Fibroblast of gingiva (primary cell): ENCODE results near the gene CCNG2.

Experiments used
- DNase-seq: peaks from one replicate; pipeline ENCODE4 v3.0.0-alpha.2; 2011; ENCODE audit warnings: low read depth

The CCNG2 gene

DNA sequence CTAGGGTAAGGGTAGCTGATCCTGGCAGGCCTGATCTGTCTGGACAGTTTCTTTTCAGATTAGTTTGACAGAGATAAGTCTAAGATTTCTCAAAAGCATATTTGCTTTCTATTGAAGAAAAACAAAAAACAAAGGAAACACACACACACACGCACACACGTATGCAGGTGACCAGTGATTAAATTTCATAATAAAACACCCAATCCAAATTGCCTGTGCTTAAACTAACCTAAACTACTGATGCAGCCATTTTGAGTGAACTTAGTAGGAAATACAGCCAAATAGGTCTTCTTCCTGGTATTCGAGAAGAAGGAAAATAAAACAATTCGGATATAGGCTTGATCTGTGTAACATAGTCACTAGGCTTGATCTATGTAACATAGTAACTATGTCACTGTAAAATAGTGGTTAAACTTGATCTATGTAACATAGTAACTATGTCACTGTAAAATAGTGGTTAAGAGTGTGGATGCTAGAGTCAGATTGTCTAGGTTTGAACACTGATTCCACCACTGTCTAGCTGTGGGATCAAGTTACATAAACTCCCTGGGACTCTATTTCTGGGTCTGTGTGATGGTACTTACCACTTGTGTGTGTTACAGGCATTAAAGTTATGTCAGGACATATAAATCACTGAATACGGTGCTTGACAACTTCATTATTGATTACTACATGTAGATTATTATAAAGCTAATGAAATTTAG lies 9.8 kb upstream of the CCNG2 start:
- DNase-seq = no peak

DNA sequence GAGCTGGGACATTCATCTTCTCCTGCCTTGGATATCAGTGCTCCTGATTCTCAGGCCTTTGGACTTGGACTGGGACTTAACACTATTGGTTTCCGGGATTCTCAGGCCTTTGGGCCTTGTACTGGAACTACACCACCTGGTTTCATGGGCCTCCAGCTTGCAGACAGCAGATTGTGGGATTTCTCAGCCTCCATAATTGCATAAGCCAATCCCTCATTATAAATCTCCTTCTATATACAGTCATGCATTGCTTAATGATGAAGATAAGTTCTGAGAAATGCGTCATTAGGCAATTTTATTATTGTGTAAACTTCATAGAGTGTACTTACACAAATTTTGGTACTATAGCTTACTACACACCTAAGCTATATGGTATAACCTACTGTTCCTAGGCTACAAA lies 8.9 kb upstream of the CCNG2 start:
- no peak for DNase-seq

DNA sequence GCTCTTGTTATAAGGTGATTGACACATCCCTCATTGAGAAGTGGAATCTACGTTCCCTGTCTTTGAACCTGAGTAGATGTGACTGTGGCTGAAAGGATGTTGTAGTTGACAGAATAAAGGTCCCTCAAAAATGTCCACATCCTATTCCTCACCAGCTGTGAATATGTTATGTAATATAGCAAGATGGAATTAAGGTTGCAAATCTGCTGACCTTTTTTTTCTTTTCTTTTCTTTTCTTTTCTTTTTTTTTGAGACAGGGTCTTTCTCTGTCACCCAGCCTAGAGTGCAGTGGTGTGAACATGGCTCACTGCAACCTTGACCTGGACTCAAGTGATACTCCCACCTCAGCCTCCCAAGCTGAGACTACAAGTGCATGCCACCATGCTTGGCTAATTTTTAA lies 7.2 kb upstream of the CCNG2 start:
- DNase-seq = no peak

DNA sequence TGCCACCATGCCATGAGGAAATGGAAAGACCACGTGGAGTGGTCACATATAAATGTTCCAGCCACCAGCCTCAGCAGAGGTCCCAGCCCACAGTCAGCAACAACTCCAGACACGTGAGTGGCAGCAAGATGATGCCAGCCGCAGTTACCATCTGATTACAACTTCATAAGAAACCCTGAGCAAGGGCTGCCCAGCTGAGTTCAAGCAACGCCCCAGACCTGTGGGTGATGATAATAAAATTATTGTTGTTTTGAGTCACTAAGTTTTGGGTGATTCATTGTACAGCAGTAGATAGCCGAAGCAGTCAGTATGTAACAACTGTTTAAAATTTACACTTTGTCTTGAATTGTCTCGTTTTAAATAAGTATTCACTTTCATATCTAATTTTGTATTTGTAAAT lies 5.8 kb upstream of the CCNG2 start:
- DNase-seq = no peak

DNA sequence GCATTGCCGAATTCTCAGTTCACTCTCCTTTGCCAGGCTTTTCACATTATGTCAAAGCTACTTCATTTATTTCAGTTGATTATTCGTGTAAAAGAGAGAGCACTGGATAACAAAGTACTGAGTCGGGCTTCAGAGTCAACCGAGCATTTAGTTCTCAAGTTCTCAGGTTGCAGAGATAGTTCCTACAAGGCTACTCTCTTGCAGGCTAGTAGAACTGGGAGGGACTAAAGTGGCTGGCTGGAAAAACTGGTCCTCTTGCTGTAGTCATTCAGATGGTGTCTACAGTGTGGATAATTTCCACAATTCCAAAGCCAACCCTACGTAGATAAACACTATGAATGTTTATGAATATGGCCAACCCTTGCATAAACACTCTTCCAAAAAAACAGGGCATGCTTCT lies 4.6 kb upstream of the CCNG2 start:
- DNase-seq = peak; percentile 13

DNA sequence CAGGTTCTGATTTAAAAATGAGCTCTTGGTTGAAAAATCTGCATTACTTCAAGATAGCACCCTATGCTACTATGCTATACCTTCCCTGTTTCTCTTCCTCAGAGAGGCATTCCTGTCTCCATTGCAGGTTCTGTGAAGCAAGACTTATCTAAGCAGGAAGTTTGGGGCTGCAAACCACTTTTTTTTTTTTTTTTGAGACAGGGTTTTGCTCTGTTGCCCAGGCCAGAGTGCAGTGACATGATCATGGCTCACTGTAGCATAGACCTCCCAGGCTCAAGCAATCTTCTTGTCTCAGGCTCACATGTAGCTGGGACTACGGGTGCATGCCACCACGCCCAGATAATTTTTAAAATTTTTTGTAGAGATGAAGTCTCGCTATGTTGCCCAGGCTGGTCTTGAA lies 4.0 kb upstream of the CCNG2 start:
- DNase-seq = no peak

DNA sequence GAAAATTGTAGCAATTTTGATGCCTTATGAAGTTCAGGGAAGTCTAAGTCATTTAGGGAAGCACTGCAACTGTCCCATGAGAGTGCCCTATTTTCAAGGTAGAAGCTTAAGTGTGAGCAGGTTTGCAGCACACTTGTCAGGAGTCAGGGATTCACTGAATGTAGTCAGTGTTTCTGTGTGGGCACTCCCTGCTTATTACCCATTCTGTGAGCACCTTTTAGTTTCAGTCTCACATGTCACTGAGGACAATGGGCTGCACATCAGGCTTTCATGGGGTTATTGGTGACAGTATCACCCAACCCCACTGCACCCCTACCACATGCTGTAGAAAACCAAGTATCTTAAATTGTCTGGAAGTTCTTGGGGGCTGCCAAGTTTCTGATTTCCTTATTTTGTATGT lies 2.9 kb upstream of the CCNG2 start:
- DNase-seq = no peak

DNA sequence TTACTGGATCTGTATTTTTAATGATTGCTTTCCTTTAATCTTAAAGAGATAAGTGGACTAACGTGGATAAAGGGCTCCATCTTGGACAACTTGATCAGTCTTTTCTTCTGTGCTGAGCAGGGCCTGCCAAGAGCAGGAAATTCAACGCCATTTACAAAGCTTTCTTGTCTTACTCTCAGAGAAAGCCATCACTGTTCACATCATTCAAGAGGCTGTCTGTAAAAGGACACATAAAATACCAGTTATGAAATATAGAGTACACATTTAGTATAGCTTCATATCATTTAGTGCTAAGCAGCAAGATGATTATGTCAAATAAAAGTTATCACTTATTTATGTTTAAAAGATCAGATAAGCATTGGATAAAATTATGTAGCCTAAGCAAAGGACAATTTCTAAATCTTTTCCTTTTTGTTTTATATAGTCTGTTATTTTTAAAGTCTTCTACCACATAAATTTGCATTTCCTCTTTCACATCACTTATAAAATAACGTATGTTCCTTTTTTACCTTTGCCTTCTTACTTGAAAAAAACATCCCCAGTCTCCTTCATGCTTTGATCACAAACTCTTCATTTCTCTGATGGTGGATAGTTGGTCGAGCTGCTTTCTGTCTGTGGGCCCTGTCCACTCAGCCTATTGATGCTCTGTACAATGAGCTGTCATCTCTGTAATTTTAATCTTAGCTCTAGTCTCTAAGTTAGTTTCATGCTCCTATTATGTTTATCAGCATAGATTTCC lies 2.1 kb upstream of the CCNG2 start:
- no peak for DNase-seq

DNA sequence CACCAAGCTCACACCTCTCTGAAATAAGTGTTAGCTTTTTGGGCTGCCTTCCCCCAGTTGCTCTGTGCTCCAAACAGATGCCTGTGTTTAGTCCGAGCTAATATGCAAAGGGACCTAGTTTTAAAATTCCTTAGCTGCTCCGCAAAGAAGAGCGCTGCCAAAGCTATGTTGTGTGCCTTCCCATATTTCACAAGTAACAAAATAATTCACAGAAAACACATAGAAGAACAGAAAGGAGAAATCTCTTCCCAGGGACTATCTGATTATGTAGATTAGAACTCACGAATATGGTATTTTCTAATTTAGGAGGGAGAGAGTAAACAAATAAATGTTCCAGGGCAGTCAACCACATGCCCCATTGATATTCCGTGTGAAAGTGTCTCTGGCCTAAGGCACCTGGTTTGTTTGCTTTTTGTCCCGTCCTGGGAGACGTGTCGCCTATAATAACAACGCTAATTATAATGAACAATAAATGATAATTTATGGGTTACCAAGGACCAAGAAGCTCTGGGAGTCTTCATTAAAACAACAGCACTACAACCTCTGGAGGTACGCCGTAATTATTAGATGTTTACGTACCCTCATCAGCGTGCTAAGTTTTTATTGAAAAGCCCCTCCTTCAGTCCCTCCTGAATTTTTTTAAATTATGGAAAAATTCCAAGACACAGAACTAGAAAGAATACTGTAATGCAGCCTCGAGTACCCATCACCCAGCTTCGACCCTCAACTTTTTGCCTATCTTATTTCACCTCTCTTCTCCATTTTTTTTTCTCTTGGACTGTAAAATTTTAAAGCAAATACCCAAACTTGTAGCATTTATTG lies 1.2 kb upstream of the CCNG2 start:
- DNase-seq = no peak

DNA sequence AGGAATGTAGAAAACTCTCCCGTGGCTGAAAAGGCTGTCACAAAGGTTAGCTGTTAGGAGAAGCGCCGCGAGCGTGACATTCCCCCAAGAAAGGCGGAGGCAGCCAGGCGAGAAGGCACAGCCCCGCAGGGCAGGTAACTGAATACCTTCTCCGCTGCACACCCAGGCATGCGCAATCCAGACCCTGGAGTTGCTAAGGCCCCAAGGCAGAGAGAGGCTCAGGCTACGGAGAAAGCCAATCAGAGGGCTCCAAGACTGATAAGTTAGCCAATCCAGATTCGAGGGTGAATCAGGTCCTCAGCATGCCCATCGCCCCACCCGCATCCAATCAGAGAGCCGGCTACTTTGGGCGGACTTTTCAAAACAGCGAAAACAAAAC lies 485 bp upstream of the CCNG2 start:
- peak; percentile 100 for DNase-seq

DNA sequence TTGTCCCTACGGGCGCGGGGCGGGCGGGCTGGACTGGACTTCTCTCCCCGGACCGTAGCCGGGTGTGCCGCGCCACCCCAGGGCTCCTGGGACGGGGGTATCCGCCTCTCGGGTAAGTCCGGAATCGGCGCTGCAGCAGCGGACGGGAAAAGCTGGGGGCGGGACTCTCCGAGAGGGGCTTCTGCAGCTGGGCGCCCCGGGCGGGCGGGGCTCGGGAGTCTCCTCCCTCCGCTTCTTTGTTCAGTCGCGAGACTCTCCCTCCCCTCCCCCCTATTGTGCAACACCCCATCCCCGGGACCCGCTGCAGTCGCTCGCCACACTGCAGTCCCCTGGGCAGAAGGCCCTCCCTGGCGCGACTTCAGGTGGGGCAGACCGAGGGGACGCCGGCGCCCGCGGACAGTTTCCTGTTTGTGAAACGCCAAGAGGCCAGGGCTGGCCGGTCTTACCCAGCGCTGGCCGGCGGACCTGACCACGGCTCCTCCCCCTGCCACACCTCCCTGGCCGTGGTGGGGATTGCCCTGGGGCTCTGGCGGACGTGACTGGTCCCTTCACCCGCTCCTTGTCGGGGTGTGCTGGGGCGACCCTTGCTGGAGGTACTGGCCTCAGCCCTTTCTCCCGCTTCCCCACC lies 966 bp downstream of the CCNG2 start:
- DNase-seq = peak; percentile 87

DNA sequence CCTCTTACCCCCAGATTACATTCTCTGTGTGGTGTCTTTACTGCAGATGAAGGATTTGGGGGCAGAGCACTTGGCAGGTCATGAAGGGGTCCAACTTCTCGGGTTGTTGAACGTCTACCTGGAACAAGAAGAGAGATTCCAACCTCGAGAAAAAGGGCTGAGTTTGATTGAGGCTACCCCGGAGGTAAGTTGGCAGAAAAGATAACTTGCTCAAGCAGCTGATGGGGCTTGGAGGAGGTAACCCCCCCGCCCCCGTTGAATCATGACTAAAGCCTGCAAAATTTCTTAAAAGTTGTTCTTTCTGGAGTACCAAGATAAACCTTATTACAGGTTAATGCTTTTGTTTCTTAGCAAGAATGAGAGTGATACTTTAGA lies 1.5 kb downstream of the CCNG2 start:
- peak; percentile 12 for DNase-seq

DNA sequence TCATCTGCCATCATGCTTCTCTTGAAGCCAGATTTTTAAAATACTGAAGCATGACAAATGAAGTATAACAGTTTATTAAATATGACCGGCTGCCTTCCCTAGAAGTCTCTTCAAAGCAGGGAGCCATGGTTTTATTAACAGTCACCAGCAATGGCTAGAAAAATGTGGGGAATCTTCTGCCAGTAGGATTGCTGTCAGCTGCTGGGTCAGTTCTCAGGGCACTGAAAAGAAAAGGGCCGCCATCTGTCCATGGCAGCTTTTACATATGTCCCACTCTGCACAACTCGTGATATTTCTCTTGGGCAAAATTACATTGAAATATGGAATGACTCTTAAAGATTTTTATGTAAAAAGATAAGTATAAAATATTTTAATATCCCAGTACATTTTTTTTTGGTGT lies 2.8 kb downstream of the CCNG2 start:
- DNase-seq = no peak

DNA sequence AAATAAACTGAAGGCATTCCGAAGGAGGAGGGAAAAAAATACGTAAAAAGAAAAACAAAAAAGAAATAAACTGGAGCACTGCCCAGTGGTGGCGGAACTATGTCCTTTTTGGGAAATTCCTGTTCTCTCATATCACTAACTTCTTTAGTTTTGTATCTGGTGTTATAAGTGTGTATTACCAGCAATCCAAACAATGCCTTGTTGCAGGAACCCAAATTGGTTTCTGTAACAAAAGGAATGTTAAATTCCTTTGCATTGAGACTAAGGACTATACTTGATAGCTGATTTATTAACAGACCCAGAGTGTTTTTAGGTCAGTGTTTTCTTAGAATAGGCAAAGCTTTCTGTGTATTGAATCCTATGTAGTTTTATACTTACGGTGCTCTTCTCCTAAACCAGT lies 6.6 kb downstream of the CCNG2 start:
- no peak for DNase-seq

DNA sequence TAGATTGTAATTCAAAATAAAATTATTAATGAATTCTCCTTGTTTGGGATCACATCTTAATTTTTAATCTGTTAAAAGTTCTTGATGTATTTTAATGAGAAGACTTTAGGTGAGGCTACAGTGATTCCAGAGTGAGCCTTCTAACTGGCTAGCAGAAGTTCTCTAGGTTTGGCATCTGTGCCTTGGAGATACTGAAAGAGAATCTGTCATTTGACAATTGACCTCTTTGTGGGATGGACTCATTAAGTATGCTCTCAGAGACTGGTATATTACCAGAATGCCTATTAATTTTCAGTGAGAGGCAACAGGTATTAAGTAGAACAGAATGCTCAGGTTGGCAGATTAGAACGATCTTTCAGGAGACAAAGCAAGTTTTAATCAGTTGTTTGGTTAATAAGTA lies 10.2 kb downstream of the CCNG2 start:
- DNase-seq = no peak

DNA sequence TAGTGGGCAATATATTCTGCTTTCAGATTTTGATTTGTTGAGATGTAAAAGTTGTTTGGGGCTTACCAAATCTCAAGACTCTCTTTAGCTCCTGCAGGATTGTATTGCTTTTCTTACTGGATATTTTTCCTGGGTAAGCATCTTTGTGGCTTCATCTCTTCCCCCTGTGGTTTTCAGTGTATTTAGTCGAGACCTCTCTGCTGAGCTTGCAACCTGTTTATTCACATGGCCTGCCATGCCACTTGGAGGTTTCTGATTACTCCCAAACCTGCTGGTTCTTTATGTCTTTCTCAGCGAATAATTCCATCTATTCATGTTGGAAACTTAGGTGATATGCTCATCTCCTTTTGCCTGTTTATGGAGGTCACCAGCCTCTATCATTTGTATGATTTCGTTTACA lies 10.9 kb downstream of the CCNG2 start:
- DNase-seq = no peak

DNA sequence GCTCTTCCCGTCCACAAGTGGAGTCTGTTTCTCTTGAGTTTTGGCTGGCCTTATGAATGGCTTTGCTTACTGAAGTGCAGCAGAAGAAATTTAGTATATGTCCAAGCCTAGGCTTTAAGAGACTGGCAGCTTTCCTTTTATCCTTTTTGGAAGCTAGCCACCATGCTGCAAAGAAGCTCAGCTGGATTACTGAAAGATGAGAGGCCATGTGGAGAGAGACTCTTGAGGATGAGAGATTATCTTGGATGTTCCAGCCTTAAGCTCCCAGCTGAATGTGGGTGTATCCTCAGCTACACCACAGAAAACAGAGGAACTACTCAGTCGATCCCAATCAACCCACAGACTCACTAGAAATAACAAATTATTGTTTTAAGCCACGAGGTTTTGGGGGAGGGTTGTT lies 12.5 kb downstream of the CCNG2 start:
- DNase-seq = no peak

DNA sequence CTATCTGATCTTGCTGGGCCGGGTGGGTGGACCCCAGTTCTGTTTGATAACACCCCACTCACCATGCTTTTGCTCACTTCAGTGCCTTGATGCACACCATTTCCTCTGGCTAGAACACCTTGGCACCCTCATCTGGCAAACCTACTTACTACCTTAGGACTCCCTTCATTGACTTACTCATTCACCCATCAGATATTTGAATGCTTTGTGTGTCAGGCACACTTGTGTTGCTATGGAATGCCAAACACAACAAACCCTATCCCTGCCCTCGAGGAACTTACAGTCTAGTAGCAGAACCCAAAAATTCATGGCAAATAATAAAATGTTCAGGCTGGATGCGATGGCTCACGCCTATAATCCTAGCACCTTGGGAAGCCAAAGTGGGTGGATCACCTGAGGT lies 13.9 kb downstream of the CCNG2 start:
- DNase-seq = no peak

DNA sequence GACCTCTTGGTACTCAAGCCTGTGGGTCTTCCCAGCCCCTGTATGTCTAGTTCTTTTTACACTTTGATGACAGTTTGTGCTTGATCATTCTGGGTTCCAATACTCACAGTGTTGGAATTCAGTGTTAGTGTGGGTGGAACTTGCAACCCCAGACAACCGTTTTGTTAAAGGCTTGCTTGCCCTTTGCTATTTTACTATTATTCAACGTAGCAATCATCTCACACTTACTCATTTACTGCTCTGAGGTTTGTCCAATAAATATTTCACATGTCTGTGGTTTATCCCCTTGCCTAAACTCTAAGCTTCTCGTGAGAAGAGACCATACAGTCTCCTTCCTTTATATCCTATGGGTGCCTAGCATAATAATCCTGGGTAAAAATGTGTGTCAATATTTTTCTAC lies 15.3 kb downstream of the CCNG2 start:
- peak; percentile 53 for DNase-seq

DNA sequence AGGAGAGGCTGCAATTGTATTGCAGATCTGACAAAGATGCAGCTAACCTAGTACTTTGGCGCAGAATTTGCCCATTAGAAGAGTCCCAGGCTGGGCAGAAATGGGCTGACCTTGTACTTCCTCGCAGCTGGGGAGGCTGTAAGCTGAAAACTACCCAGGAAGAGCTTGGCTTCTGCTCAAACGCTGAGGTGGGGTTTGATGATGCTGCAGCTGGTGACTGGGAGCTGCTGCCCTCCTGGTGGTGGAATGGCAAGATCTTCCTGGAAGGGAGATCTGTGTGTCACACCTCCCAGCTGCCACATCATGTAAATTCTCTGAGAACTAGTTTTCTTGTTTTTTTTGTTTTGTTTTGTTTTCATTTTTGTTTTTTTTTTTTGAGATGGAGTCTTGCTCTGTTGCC lies 17.4 kb downstream of the CCNG2 start:
- DNase-seq = no peak

DNA sequence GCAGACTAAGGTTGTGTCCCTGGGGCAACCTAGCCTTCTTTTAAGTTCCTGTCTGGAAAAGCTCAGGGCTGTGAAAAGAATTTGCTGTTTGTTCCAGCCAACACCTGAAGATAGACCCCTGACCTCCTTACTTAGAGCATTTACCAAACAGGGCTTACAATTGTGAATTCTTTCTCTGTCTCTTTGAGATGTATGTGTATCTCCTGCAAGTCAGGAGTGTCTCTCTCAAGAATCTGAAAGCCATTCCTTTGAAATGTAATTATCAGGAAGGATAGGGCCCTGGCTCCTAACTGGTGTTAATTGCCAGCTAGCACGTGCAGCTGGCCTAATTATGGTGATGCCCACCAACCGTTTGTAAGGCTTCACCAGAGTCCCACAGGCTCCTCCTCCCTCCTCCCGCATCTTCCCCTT lies 18.2 kb downstream of the CCNG2 start:
- DNase-seq = no peak

DNA sequence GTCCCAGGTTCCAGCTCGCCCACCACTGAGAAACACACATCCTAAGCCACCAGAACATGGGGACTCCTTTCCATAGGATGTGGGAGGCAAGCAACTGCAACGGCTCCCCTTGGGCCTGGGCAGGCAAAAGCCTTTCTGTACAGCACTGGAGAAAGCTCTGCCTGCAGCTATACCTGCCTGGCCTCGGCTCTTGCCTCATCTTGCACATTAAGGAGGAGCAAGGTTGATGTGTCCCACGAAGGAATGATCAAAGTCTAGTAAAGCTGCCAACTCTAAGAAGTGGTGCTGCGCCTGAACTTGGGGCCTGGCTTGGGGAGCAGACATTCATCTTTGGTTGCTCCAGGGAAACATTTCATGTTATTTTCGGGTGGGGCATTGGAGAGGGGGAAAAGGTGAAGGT lies 19.6 kb downstream of the CCNG2 start:
- no peak for DNase-seq

DNA sequence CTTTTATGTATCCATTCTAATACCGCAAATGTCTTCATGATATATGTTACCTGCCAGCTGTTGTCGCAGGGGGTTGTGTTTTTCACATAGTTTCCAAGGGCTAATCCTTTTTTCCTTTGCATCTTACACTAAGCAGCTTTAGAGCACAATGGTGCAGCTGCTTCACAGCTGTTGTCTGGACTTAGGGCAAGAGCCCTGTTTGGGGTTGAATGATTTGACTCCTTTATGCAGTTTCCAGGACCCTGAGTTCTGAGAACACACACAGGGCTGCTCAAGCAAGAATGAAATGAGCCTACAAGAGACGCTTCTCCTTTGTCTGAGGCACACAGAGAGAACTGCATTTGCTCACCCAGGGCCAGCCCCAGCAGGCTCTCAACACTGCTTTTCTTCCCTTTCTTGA lies 20.2 kb downstream of the CCNG2 start:
- DNase-seq = no peak
